HCT116 (cell line): ENCODE measurements around the gene CD200. TPM values are rescaled to one million over a fixed set of nuclear protein-coding genes. Genes with fewer than 3 reads are reported as not detected.

Experiments used
- ATAC-seq: fragments of 200-7000 bp; cut with Tn5 transposase; 2 replicates; pipeline ENCODE4 v1.9.1; 2020; ENCODE audit warnings: mild to moderate bottlenecking, moderate library complexity
- BruUV-seq: library from RNA; stranded (reverse); fragments of 400-500 nt; replicated peaks from 2 replicates; lab custom pipeline; 2021; lab: Mats Ljungman, UMichigan
- CTCF ChIA-PET: fragments of 300-600 bp; sonication (Branson Sonifier 250); formaldehyde crosslinking; loops from one replicate; lab custom pipeline; 2021; ENCODE audit warnings: antibody characterized with exemption; lab: Charles Lee
- POLR2A ChIA-PET: fragments of 300-600, 350-600 bp; sonication (Branson Sonifier 250); formaldehyde crosslinking; loops from one replicate; lab custom pipeline; 2021; ENCODE audit warnings: antibody characterized with exemption; lab: Charles Lee
- RAD21 ChIA-PET, 2 experiments: fragments of 300-600 bp; sonication (Branson Sonifier 250); formaldehyde crosslinking; loops; one replicate each; lab custom pipeline; 2023; ENCODE audit warnings: low total read pairs in 2 of 2; ENCODE audit not compliant: uncharacterized antibody in 2 of 2, unreplicated experiment in 2 of 2, low non-redundant PET in 1 of 2; lab: Charles Lee
- DNase-seq: peaks from one replicate; pipeline ENCODE4 v3.0.0-alpha.2; 2010; ENCODE audit warnings: low read depth, low spot score
- H2AFZ ChIP-seq: fragments of 200-600 bp; shearing (Covaris generic), sonication (generic); 2 replicates; pipeline ENCODE4 v1.6.1; 2017; ENCODE audit warnings: low read depth, mixed run types, mixed read lengths, antibody characterized with exemption, low read length; ENCODE audit not compliant: poor library complexity, severe bottlenecking
- H3K27ac ChIP-seq: 2 replicates; pipeline ENCODE4 v1.5.1; 2012; ENCODE audit warnings: low read depth, low read length
- H3K27me3 ChIP-seq: fragments of 200-600 bp; sonication (generic); 2 replicates; pipeline ENCODE4 v1.6.1; 2016; ENCODE audit warnings: mixed run types, low read length, mixed read lengths; ENCODE audit not compliant: insufficient read depth
- H3K36me3 ChIP-seq, 2 experiments: fragments of 200-500 bp in 1 of 2; fragments of 200-600 bp in 1 of 2; sonication (Bioruptor generic) in 1 of 2; sonication (generic) in 1 of 2; 2 replicates each; pipeline versions ENCODE4 v1.5.1 to v1.6.1; 2014 to 2016; ENCODE audit warnings: low read length in 2 of 2, inconsistent platforms in 1 of 2, mixed read lengths in 1 of 2, mixed run types in 1 of 2; ENCODE audit not compliant: insufficient read depth in 2 of 2, control insufficient read depth in 1 of 2
- H3K4me1 ChIP-seq, 2 experiments: fragments of 200-600 bp in 1 of 2; sonication (generic) in 1 of 2; 2 replicates each; pipeline versions ENCODE4 v1.5.1 to v1.6.1; 2012 to 2017; ENCODE audit warnings: low read length in 2 of 2, inconsistent platforms in 1 of 2, mild to moderate bottlenecking in 1 of 2, mixed read lengths in 1 of 2, mixed run types in 1 of 2, moderate library complexity in 1 of 2; ENCODE audit not compliant: insufficient read depth in 2 of 2, control insufficient read depth in 1 of 2
- H3K4me2 ChIP-seq: fragments of 200-600 bp; sonication (generic); 2 replicates; pipeline ENCODE4 v1.6.1; 2017; ENCODE audit warnings: mixed run types, low read length, mixed read lengths
- H3K4me3 ChIP-seq, 2 experiments: fragments of 200-600 bp in 1 of 2; sonication (generic) in 1 of 2; replicated peaks in 1 of 2; 2 replicates each; pipeline ENCODE4 v1.5.1; 2011 to 2016; ENCODE audit warnings: low read length in 2 of 2, control low read depth in 1 of 2, low read depth in 1 of 2, mild to moderate bottlenecking in 1 of 2, mixed read lengths in 1 of 2, mixed run types in 1 of 2
- H3K79me2 ChIP-seq: fragments of 200-600 bp; sonication (generic); 2 replicates; pipeline ENCODE4 v1.6.1; 2017; ENCODE audit warnings: mild to moderate bottlenecking, mixed run types, low read length, moderate library complexity, mixed read lengths; ENCODE audit not compliant: insufficient read depth
- H3K9ac ChIP-seq: fragments of 200-600 bp; sonication (generic); 2 replicates; pipeline ENCODE4 v1.6.1; 2016; ENCODE audit warnings: low read length, mixed read lengths
- H3K9me2 ChIP-seq: fragments of 200-600 bp; sonication (generic), shearing (Covaris generic); 2 replicates; pipeline ENCODE4 v1.6.1; 2017; ENCODE audit warnings: mixed run types, mild to moderate bottlenecking, moderate library complexity; ENCODE audit not compliant: insufficient read depth
- H3K9me3 ChIP-seq, 2 experiments: fragments of 200-500 bp in 1 of 2; fragments of 200-600 bp in 1 of 2; sonication (Bioruptor generic) in 1 of 2; sonication (generic) in 1 of 2; 2 replicates each; pipeline ENCODE4 v1.6.1; 2014 to 2017; ENCODE audit warnings: low read length in 2 of 2, mixed read lengths in 2 of 2, inconsistent platforms in 1 of 2, low read depth in 1 of 2, mild to moderate bottlenecking in 1 of 2, mixed run types in 1 of 2, moderate library complexity in 1 of 2; ENCODE audit not compliant: control insufficient read depth in 1 of 2, insufficient read depth in 1 of 2
- H4K20me1 ChIP-seq: fragments of 200-600 bp; sonication (generic), shearing (Covaris generic); 2 replicates; pipeline ENCODE4 v1.6.1; 2017; ENCODE audit warnings: mixed run types, mild to moderate bottlenecking, moderate library complexity; ENCODE audit not compliant: insufficient read depth
- CBX3 ChIP-seq: IDR thresholded peaks from 2 replicates; pipeline ENCODE4 v1.6.1; 2012; ENCODE audit warnings: low read depth
- CEBPB ChIP-seq: IDR thresholded peaks from 2 replicates; pipeline ENCODE4 v1.6.1; 2012; ENCODE audit warnings: low read depth
- EGR1 ChIP-seq: IDR thresholded peaks from 2 replicates; pipeline ENCODE4 v1.6.1; 2012; ENCODE audit warnings: low read depth
- EZH2 ChIP-seq: fragments of 200-600 bp; sonication (generic); IDR thresholded peaks from 2 replicates; pipeline ENCODE4 v1.6.1; 2017; ENCODE audit warnings: antibody characterized with exemption, mixed run types
- EZH2phosphoT487 ChIP-seq: fragments of 200-600 bp; IDR thresholded peaks from 2 replicates; pipeline ENCODE4 v1.6.1; 2018; ENCODE audit warnings: antibody characterized with exemption, borderline replicate concordance
- FOSL1 ChIP-seq: IDR thresholded peaks from 2 replicates; pipeline ENCODE4 v1.6.1; 2012; ENCODE audit warnings: low read depth
- JUND ChIP-seq: IDR thresholded peaks from 2 replicates; pipeline ENCODE4 v1.6.1; 2012
- MAX ChIP-seq: IDR thresholded peaks from 2 replicates; pipeline ENCODE4 v1.6.1; 2012
- POLR2A ChIP-seq: IDR thresholded peaks from 2 replicates; pipeline ENCODE4 v1.7.0; 2011; ENCODE audit warnings: borderline replicate concordance; ENCODE audit not compliant: insufficient read depth, insufficient read length; ENCODE audit errors: extremely low read depth
- POLR2AphosphoS5 ChIP-seq: IDR thresholded peaks from 2 replicates; pipeline ENCODE4 v1.6.1; 2011; ENCODE audit warnings: mild to moderate bottlenecking, low read depth, low read length, moderate library complexity
- RAD21 ChIP-seq: IDR thresholded peaks from 2 replicates; pipeline ENCODE4 v1.6.1; 2012; ENCODE audit warnings: low read depth, mild to moderate bottlenecking
- SIN3A ChIP-seq: IDR thresholded peaks from 2 replicates; pipeline ENCODE4 v1.6.1; 2012; ENCODE audit warnings: low read depth
- SP1 ChIP-seq: IDR thresholded peaks from 2 replicates; pipeline ENCODE4 v1.6.1; 2012; ENCODE audit warnings: low read depth
- SRF ChIP-seq: IDR thresholded peaks from 2 replicates; pipeline ENCODE4 v1.6.1; 2012; ENCODE audit warnings: low read depth
- TCF7L2 ChIP-seq: IDR thresholded peaks from 2 replicates; pipeline ENCODE4 v1.7.0; 2011; ENCODE audit warnings: borderline replicate concordance, inconsistent platforms; ENCODE audit not compliant: insufficient read depth, insufficient read length; ENCODE audit errors: extremely low read depth
- YY1 ChIP-seq: IDR thresholded peaks from 2 replicates; pipeline ENCODE4 v1.6.1; 2011; ENCODE audit warnings: low read length, low read depth, moderate library complexity, mild to moderate bottlenecking; ENCODE audit not compliant: insufficient replicate concordance; ENCODE audit errors: extremely low read depth
- ZFX ChIP-seq: fragments of 450-650 bp; IDR thresholded peaks from 2 replicates; pipeline ENCODE4 v1.6.1; 2017
- ZNF274 ChIP-seq: fragments of 200-500 bp; sonication (Bioruptor generic); IDR thresholded peaks from 2 replicates; pipeline ENCODE4 v1.6.1; 2014; ENCODE audit warnings: mild to moderate bottlenecking, low read depth, low read length, inconsistent platforms
- intact Hi-C: fragments of 100-400 bp; cut with micrococcal nuclease; formaldehyde crosslinking; loops from 2 replicates; pipeline ENCODE4 v1.10.0; 2022
- total RNA-seq: library from RNA; stranded (reverse); gene quantifications from one replicate; pipeline ENCODE4 v1.2.1, GENCODE V29; 2021; ENCODE audit not compliant: unreplicated experiment
- TF ChIP-seq, protein P1 (sequence below): IDR thresholded peaks from 2 replicates; pipeline ENCODE4 v1.6.1; 2011; ENCODE audit warnings: mild to moderate bottlenecking, low read length, moderate library complexity; ENCODE audit not compliant: insufficient replicate concordance; ENCODE audit errors: extremely low read depth
- TF ChIP-seq, protein P2 (sequence below): IDR thresholded peaks from 2 replicates; pipeline ENCODE4 v1.6.1; 2012

CD200 gene
- total RNA-seq, 1 experiment from 2014 or later = not detected

DNA sequence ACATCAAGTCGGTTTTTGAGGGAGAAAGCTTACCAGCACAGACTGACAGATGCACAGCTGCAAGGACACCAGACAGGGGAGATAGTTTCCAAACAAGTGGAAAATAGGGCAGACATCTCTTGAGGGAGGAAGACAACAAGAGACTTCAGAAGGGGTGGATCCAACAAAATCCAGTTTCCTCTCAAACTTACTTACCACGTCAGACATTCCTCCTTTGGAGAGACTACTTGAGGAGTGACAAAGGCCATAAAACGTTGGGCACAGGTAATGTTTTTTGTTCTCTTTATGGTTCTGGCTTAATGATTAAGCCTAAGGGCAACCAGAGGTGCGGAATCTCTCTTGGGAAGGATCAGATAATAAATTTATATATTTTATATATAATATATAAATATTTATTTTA is 76.1 kb downstream of the CD200 start:
- Histone ChIP-seq H3K27me3 (no peaks in the 10 kb centered on the region), H3K4me1 (no peaks in the 10 kb centered on the region), H3K27ac (no peak overlapping the region), H3K4me2 (no peak overlapping the region), H3K36me3 (no peaks in the 10 kb centered on the region), H3K9me2 (no peaks in the 10 kb centered on the region), H3K4me3 (no peak overlapping the region), H3K9ac (no peak overlapping the region), H4K20me1 (no peaks in the 10 kb centered on the region; the same call in 1 of the 2 replicates), H3K9me3 (no peaks in the 10 kb centered on the region), H3K79me2 (no peaks in the 10 kb centered on the region), H2AFZ (no peak overlapping the region)
- ChIA-PET RAD21 (no interaction called here), POLR2A (no interaction called here), CTCF (no interaction called here)
- ATAC-seq = no peak
- no peak for DNase-seq
- TF ChIP-seq EGR1 (no peak), FOSL1 (no peak), SP1 (no peak), ZFX (no peak), POLR2A (no peak), EZH2phosphoT487 (no peak), RAD21 (no peak), CEBPB (no peak), ZNF274 (no peak), EZH2 (no peak), YY1 (no peak), SRF (no peak), JUND (no peak), MAX (no peak), POLR2AphosphoS5 (no peak), CBX3 (no peak), SIN3A (no peak), TCF7L2 (no peak)
- TF ChIP-seq, protein P1, sequence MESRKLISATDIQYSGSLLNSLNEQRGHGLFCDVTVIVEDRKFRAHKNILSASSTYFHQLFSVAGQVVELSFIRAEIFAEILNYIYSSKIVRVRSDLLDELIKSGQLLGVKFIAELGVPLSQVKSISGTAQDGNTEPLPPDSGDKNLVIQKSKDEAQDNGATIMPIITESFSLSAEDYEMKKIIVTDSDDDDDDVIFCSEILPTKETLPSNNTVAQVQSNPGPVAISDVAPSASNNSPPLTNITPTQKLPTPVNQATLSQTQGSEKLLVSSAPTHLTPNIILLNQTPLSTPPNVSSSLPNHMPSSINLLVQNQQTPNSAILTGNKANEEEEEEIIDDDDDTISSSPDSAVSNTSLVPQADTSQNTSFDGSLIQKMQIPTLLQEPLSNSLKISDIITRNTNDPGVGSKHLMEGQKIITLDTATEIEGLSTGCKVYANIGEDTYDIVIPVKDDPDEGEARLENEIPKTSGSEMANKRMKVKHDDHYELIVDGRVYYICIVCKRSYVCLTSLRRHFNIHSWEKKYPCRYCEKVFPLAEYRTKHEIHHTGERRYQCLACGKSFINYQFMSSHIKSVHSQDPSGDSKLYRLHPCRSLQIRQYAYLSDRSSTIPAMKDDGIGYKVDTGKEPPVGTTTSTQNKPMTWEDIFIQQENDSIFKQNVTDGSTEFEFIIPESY = no peak
- TF ChIP-seq, protein P2, sequence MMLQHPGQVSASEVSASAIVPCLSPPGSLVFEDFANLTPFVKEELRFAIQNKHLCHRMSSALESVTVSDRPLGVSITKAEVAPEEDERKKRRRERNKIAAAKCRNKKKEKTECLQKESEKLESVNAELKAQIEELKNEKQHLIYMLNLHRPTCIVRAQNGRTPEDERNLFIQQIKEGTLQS = no peak
- intact Hi-C loops = no loop called here
- no TSS peak for BruUV-seq
